HTR-8/SVneo (cell line): Measurements from ENCODE around the gene INO80D.
"Not testable (repeated sequence)": the region's sequence is repeated elsewhere in the genome, so short reads cannot be mapped to it uniquely, and the experiment has no call there.

Experiments used
- DNase-seq: peaks from one replicate; pipeline ENCODE4 v3.0.0; 2011; ENCODE audit warnings: low spot score, mixed read lengths; ENCODE audit not compliant: insufficient read length
- FAIRE-seq: peaks from 2 replicates; lab custom pipeline; 2011; peaks lifted over from hg19 to GRCh38; lab: Jason Lieb, UNC

The INO80D gene

DNA sequence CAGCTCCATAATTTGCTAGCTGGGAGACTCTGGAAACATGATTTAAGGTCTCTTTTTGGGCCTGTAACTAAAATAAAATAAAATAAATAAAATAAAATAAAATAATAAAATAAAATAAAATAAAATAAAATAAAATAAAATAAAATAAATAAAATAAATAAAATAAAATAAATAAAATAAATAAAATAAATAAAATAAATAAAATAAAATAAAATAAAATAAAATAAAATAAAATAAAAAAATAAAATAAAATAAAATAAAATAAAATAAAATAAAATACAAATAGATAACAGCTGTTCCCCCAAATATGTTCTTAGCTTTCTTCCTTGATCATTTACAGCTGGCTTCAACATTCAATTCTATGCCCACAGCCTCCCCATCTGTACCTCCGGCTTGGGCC, 97.3 kb downstream of the INO80D start:
- DNase-seq, FAIRE-seq: not testable (repeated sequence)

- FAIRE-seq (no peak), DNase-seq (no peak)
Observed at GRCh38 chr2:205988274-205988673, 97.7 kb downstream of the INO80D start.

DNA sequence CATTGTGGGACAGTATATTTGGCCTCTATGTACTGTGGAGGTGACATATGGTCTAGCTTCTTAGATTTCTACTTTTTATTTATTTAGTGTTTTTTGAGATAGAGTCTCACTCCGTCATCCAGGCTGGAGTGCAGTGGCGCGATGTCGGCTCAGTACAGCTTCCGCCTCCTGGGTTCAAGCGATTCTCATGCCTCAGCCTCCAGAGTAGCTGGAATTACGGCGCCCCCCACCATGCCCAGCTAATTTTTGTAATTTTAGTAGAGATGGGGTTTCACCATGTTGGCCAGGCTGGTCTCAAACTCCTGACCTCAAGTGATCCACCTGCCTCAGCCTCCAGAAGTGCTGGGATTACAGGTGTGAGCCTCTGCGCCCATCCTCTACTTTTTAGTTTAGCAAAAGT, 99.6 kb downstream of the INO80D start:
- DNase-seq, FAIRE-seq: not testable (repeated sequence)

DNA sequence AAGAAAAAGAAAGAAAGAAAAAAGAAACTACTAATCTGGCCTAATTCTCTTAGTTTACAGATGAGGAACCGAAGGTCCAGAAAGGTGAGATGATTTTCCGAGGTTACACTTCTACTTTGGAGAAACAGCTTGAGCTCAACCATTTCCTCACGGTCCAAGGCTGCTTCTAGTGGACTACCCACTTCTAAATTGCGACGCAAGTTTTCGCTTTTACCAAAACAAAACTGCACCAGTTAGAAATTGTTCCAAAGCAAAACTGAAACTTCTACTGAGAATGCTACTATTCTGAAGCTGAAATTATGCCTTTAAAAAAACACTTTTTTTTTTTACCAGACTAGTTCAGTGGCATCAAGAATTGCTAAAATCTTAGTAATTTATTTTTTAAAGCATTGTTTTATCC, 101.6 kb downstream of the INO80D start:
- DNase-seq, result no peak
- FAIRE-seq, result no peak

GRCh38 chr2:205982776-205983327, 103.1 kb downstream of the INO80D start:
- no peak for FAIRE-seq
- no peak for DNase-seq

DNA sequence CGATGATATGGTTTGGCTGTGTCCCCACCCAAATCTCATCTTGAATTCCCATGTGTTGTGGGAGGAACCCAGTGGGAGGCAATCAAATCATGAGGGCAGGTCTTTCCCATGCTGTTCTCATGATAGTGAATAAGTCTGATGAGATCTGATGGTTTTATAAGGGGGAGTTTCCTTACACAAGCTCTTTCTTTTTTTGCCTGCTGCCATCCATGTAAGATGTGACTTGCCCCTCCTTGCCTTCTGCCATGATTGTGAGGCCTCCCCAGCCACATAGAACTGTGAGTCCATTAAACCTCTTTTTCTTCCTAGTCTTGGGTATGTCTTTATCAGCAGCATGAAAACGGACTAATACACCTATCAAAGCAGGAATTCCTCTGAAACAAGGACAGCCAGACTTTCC, 107.2 kb downstream of the INO80D start:
- not testable (repeated sequence) for DNase-seq, FAIRE-seq

DNA sequence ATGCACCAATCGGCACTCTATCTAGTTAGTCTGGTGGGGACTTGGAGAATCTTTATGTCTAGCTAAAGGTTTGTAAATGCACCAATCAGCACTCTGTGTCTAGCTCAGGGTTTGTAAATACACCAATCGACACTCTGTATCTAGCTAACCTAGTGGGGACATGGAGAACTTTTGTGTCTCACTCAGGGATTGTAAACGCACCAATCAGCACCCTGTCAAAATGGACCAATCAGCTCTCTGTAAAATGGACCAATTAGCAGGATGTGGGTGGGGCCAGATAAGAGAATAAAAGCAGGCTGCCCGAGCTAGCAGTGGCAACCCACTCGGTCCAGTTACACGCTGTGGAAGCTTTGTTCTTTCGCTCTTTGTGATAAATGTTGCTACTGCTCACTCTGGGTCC, 108.3 kb downstream of the INO80D start:
- FAIRE-seq, DNase-seq: not testable (repeated sequence)

DNA sequence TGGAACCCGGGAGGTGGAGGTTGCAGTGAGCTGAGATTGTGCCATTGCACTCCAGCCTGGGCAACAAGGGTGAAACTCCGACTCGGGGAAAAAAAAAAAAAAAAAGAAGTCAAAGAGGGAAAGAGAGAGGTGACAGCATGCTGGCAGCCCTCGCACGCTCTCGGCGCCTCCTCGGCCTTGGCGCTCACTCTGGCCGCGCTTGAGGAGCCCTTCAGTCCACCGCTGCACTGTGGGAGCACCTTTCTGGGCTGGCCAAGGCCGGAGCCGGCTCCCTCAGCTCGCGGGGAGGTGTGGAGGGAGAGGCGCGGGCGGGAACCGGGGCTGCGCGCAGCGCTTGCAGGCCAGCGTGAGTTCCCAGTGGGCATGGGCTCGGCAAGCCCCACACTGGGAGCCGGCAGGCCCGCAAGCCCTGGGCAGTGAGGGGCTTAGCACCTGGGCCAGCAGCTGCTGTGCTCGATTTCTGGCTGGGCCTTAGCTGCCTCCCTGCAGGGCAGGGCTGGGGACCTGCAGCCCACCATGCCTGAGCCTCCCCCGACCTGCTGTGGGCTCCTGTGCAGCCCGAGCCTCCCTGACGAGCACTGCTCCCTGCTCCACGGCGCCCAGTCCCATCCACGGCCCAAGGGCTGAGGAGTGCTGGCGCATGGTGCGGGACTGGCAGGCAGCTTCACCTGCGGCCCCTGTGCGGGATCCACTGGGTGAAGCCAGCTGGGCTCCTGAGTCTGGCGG, 108.9 kb downstream of the INO80D start:
- not testable (repeated sequence) for DNase-seq, FAIRE-seq

DNA sequence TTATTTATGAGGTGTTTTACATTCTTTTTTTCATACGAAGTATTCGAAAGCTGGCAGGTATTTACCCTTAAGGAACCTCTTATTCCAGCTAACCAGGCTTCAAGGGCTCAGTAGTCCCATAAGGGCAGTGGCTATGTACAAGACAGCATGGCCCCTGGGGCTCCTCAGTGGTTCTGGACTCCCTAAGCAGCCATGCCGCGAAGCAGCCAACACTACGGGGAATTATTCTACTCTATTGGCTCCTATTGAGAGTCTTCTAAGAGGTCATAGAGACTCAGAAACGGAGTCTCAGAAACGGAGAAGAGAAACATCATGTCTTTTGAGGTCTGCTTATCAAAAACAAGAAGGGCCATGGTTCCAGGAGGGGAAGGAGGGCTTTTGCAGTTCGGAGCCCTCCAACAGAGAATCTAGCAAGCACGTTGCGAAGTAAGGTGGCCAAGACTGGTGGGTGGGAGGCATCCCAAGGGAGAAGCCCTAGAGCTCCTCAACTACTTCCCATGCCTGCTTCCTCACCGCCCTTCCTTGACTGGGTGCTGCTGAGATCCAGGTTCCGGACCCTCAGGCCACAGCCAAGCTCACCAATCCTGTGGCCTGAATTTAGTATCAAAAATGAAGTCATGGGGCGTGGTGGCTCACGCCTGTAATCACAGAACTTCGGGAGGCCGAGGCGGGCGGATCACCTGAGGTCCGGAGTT, 109.7 kb downstream of the INO80D start:
- DNase-seq (no peak), FAIRE-seq (no peak)

GRCh38 chr2:205975082-205975949, 110.7 kb downstream of the INO80D start:
- no peak for DNase-seq
- FAIRE-seq, result no peak

- DNase-seq, result no peak
Observed at GRCh38 chr2:205972113-205972512, 113.9 kb downstream of the INO80D start.

DNA sequence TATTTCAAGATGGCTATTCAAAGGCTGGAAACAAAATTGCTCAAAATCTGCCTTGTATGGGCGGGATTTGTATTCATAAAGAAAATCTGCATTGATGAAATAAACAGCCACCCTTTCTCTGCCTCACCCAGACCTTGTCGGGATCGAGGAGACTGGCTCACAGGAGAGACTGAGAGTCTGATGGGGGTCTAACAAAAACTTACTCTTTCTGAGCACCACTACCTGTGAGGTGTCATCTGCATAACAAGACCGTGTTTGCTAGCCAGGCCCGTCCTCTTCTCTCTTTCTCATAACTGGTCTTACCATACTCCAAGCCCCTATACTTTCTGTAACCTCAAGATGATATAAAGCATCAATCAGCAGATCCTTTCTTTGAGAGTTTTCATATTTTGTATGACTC, 115.6 kb downstream of the INO80D start:
- DNase-seq, result no peak
- FAIRE-seq, result no peak

More at GRCh38 chr2:205972113-205972512, 113.9 kb downstream of the INO80D start:
- no peak for FAIRE-seq

DNA sequence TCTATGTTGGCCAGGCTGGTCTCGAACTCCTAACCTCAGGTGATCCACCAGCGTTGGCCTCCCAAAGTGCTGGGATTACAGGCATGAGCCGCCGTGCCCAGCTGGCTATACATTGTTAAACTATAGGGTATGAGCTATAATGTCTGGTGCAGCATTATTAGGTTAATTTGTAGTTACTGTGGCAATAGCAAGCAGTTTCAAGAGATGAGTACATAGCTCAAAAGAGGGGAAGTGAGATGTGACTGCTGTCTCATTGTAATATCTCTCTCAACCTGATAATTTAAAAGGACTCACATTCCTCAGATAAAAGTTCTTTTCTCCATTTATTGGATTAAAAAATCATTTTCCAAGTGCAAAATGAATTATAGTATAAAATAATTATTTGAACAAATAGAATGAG, 116.4 kb downstream of the INO80D start:
- DNase-seq (no peak), FAIRE-seq (no peak)

DNA sequence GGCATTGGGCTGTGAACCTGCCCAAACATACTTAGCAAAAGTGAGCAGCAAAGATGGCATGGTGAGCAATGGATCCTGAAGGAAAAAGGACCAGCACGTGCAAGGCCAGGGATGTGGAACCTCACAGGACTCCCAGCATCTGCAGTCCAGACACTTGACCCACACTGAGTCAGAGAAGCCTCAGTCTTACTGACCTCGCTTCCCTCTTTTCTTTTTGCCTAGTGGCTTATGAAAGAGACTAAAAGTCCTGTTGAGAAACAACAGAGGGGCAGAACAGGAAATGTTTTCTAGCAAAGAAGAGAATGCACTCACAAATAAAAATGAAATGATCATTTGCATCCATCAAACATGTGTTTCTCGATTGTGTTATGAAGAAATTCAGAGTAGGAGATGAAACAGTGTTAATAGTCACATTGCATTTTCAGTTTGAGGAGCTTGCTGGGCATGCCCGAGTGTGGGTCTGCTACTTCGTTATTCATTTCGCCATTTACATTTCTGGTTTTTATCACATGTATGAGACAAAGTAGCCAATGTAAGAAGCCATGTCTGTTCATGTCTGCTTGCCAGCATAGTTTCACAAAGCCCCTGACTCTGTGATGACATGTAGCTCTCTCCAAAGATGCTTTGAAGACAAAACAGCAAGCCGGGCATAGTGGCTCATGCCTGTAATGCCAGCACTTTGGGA, 118.4 kb downstream of the INO80D start:
- no peak for FAIRE-seq
- DNase-seq, result no peak

DNA sequence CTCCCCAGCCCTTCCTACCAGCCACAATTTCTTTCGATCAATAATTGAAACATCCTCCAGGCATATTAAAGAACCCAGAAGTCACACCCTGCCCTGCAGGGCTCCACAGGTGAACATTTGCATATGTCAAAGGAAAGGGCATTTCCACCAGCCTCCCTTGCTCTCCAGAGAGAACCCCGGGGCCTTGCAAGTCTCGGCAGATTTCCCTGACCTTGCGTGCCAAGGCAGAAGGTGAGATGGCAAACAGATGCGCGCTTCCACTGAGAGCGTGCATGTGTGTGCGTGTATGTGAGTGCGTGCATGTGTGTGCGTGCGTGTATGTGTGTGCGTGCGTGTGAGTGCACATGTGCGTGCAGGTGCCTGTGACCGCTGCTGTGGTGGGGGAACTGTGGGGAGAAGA, 120.3 kb downstream of the INO80D start:
- no peak for FAIRE-seq
- DNase-seq, result no peak

DNA sequence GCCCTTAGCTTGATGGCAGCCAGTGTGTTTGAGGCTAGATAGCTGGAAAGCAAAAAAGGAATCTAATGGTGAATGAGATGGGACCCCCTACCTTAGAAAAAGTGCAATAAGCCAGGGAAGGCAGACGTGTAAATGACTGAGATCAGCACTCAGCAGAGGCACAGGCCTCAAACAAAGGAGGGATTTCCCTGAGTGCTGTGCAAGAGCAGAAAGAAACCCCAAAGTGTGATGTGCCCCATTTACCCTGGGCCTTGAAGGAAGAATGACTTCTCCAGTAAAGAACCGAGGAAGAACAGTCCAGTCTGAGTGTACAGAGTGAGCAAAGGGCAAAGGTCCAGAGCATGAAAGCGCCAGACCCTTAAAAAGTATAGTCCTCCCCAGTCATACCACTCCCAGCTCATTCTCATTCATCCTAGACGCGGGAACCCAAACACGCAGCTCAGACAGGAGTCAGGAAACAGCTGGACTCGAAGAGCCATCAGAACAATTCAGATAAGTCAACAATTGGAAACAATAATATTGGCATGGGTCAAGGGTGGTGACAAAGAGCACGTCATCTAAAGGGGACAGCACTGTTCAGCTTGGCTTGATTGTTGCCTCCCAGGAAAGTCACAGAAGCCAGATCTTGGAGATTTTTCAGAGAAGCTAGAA, 121.7 kb downstream of the INO80D start:
- no peak for FAIRE-seq

DNA sequence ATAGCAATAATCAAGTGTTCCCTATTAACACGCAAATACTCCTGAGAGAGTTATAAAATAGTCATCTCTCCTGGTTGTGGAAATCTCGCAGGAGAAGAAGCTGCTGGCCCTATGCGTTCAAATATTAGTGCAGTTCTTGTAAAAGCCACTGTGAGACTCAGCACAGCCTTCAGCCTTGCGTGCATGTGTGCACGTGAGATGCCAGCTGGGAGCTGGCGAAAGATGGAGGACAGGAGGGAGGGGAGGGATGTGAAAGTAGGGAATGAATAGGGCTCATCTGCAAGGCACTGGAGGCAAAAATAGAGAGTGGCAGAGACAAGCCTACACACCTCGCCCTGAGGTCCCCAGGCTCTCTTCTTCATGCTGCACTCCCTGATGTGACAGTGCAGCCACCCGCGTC, 126.5 kb downstream of the INO80D start:
- DNase-seq (no peak), FAIRE-seq (no peak)

More for the DNA sequence above, 121.7 kb downstream of the INO80D start:
- no peak for DNase-seq

GRCh38 chr2:205957452-205958154, 128.4 kb downstream of the INO80D start:
- DNase-seq, result no peak
- FAIRE-seq, result no peak

DNA sequence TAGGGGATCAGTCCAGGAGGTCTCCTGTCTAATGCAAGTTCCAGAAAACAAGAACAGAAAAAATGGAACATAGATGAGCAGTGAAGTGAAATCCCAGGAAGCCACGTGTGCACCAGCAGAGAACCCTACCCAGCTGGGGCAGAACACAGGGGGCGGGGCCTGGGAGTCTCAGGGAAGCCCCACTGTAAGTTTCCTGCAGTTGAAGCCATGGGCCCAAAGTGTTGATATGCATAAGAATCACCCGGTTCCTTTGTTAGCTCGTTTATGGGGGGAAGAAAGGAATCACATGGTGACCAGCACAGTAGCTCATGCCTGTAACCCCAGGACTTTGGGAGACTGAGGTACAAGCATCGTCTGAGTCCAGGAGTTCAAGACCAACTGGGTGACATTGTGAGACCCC, 131.3 kb downstream of the INO80D start:
- no peak for FAIRE-seq
- no peak for DNase-seq
